Esophagus muscularis mucosa (tissue), 4 donors: ENCODE measurements around the gene FILIP1L. TPM values are rescaled to one million over a fixed set of nuclear protein-coding genes. Genes with fewer than 3 reads are reported as not detected.

Source experiments
- DNase-seq: peaks from one replicate; pipeline ENCODE4 v3.0.0-alpha.2; 2017; ENCODE audit errors: extremely low spot score
- H3K27ac ChIP-seq, 4 donors: fragments of 200-600 bp; sonication (generic); replicated peaks in 1 of 4; 1 replicate in 3 of 4; 2 replicates in 1 of 4; pipeline ENCODE4 v1.5.1; 2016 to 2019; ENCODE audit warnings: mild to moderate bottlenecking in 1 of 4
- H3K27me3 ChIP-seq, 4 donors: fragments of 200-600 bp; sonication (generic); one replicate each; pipeline versions ENCODE4 v1.5.1 to v1.6.0; 2016 to 2019
- H3K36me3 ChIP-seq, 4 donors: fragments of 200-600 bp; sonication (generic); one replicate each; pipeline ENCODE4 v1.5.1; 2016 to 2019
- H3K4me1 ChIP-seq, 4 donors: fragments of 200-600 bp; sonication (generic); one replicate each; pipeline ENCODE4 v1.5.1; 2016 to 2019
- H3K4me3 ChIP-seq, 4 donors: fragments of 200-600 bp; sonication (generic); 1 replicate in 2 of 4; 2 replicates in 2 of 4; pipeline ENCODE4 v1.5.1; 2016 to 2019; ENCODE audit warnings: mild to moderate bottlenecking in 4 of 4, moderate library complexity in 1 of 4
- H3K9me3 ChIP-seq, 4 donors: fragments of 200-600 bp; sonication (generic); 1 replicate in 3 of 4; 2 replicates in 1 of 4; pipeline ENCODE4 v1.5.1; 2016 to 2019
- CTCF ChIP-seq, 3 experiments: fragments of 200-600 bp in 2 of 3; fragments of 450-650 bp in 1 of 3; sonication (generic) in 2 of 3; IDR thresholded peaks; one replicate each; pipeline ENCODE4 v1.5.1; 2017 to 2019; ENCODE audit warnings: antibody characterized with exemption in 3 of 3, mild to moderate bottlenecking in 2 of 3, moderate library complexity in 1 of 3
- EP300 ChIP-seq: sonication (generic); formaldehyde crosslinking; IDR thresholded peaks from one replicate; pipeline ENCODE4 v1.6.1; 2017; ENCODE audit warnings: antibody characterized with exemption
- POLR2A ChIP-seq: fragments of 450-650 bp; IDR thresholded peaks from one replicate; pipeline ENCODE4 v1.6.1; 2017; ENCODE audit warnings: antibody characterized with exemption, moderate library complexity, mild to moderate bottlenecking, low read depth
- POLR2AphosphoS5 ChIP-seq, 2 donors: sonication (generic); formaldehyde crosslinking; IDR thresholded peaks; one replicate each; pipeline ENCODE4 v1.6.1; 2017; ENCODE audit warnings: antibody characterized with exemption in 2 of 2
- WGBS: methylation state at CpG from one replicate; pipeline ENCODE4 v1.1.5; 2018; 5-methylcytosine and 5-hydroxymethylcytosine counted together
- intact Hi-C: fragments of 100-400 bp; cut with DNase I; formaldehyde crosslinking; loops from one replicate; pipeline ENCODE4 v1.15.1; 2023
- total RNA-seq, 4 donors: library from RNA; depleted of rRNA; stranded (reverse); fragments of >200 nt; gene quantifications; one replicate each; pipeline versions ENCODE4 v1.1.0 to v1.2.1, GENCODE V29; 2016

FILIP1L gene
- total RNA-seq, 4 donors from 2014 or later: 120 to 134 (median 127) TPM

- Histone ChIP-seq H3K27me3 (no peaks in the 10 kb centered on the region), H3K9me3 (no peaks in the 10 kb centered on the region), H3K27ac (peak overlapping the region; percentile 28 to 71 (median 54)), H3K36me3 (no peaks in the 10 kb centered on the region), H3K4me1 (peaks cover 1 to 39% (median 28%) of the 10 kb centered on the region in 4 donors), H3K4me3 (no peak overlapping the region)
- peak; percentile 18 to 33 for TF ChIP-seq POLR2AphosphoS5 (IDR thresholded peaks at IDR 0.05)
- TF ChIP-seq EP300: no peak
- TF ChIP-seq POLR2A: no peak
- no peak for TF ChIP-seq CTCF (IDR thresholded peaks at IDR 0.05)
- intact Hi-C loops: no loop called here
- 61% methylated on average over 8 of the region's 8 CpGs for WGBS
- DNase-seq: no peak
These were observed 141.8 kb downstream of the FILIP1L start for GRCh38 chr3:99972380-99973104.

GRCh38 chr3:99971761-99972160 lies 142.5 kb downstream of the FILIP1L start:
- Histone ChIP-seq H3K4me1 (peaks cover 9 to 47% (median 36%) of the 10 kb centered on the region in 4 donors), H3K27ac (peak overlapping the region in 3 of 4 donors; percentile 28 to 71 (median 60)), H3K9me3 (no peaks in the 10 kb centered on the region), H3K36me3 (no peaks in the 10 kb centered on the region), H3K27me3 (no peaks in the 10 kb centered on the region), H3K4me3 (no peak overlapping the region)
- intact Hi-C loops: no loop called here
- no peak for DNase-seq
- WGBS: 95% methylated on average over 3 of the region's 3 CpGs
- TF ChIP-seq POLR2A: no peak

- Histone ChIP-seq H3K27me3 (no peaks in the 10 kb centered on the region), H3K27ac (peak overlapping the region in 1 of 4 donors; percentile 1), H3K4me3 (no peak overlapping the region), H3K4me1 (peaks cover 22 to 62% (median 50%) of the 10 kb centered on the region in 4 donors), H3K9me3 (no peaks in the 10 kb centered on the region), H3K36me3 (no peaks in the 10 kb centered on the region)
- intact Hi-C loops: no loop called here
- no peak for TF ChIP-seq POLR2AphosphoS5 (IDR thresholded peaks at IDR 0.05)
- TF ChIP-seq EP300: no peak
- no peak for TF ChIP-seq CTCF (IDR thresholded peaks at IDR 0.05)
- TF ChIP-seq POLR2A: no peak
- DNase-seq: no peak
- WGBS: 100% methylated on average over 1 of the region's 1 CpG
These were observed 144.1 kb downstream of the FILIP1L start for GRCh38 chr3:99970198-99970597.

GRCh38 chr3:99969136-99969535 lies 145.2 kb downstream of the FILIP1L start:
- peaks cover 24 to 62% (median 55%) of the 10 kb centered on the region in 4 donors for H3K4me1 ChIP-seq
- WGBS: 88% methylated on average over 3 of the region's 3 CpGs
- no peaks in the 10 kb centered on the region for H3K9me3 ChIP-seq
- H3K27ac ChIP-seq: no peak overlapping the region
- TF ChIP-seq EP300: no peak
- no peak for TF ChIP-seq POLR2AphosphoS5 (IDR thresholded peaks at IDR 0.05)
- TF ChIP-seq POLR2A: no peak
- no peak for TF ChIP-seq CTCF (IDR thresholded peaks at IDR 0.05)
- no peaks in the 10 kb centered on the region for H3K27me3 ChIP-seq
- no peak for DNase-seq
- H3K4me3 ChIP-seq: no peak overlapping the region
- no peaks in the 10 kb centered on the region for H3K36me3 ChIP-seq
- intact Hi-C loops: no loop called here

- H3K4me3 ChIP-seq: no peak overlapping the region
- H3K36me3 ChIP-seq: no peaks in the 10 kb centered on the region
- TF ChIP-seq EP300 (no peak), POLR2A (no peak), CTCF (IDR thresholded peaks at IDR 0.05) (no peak), POLR2AphosphoS5 (IDR thresholded peaks at IDR 0.05) (no peak)
- H3K27ac ChIP-seq: peak overlapping the region; percentile 70 to 84 (median 78)
- no peak for DNase-seq
- intact Hi-C loops: no loop called here
- 88% methylated on average over 2 of the region's 2 CpGs for WGBS
- no peaks in the 10 kb centered on the region for H3K9me3 ChIP-seq
- H3K4me1 ChIP-seq: peaks cover 24 to 56% (median 43%) of the 10 kb centered on the region in 4 donors
- H3K27me3 ChIP-seq: no peaks in the 10 kb centered on the region
These were observed 146.5 kb downstream of the FILIP1L start for GRCh38 chr3:99967796-99968195.
